Raji (cell line): Measurements from ENCODE around the gene KLRF1.

Source experiments
- POLR2A ChIP-seq: IDR thresholded peaks from 2 replicates; pipeline ENCODE4 v1.6.1; 2011; ENCODE audit warnings: low read depth, low read length, control low read depth; ENCODE audit not compliant: insufficient read depth

The KLRF1 gene

DNA sequence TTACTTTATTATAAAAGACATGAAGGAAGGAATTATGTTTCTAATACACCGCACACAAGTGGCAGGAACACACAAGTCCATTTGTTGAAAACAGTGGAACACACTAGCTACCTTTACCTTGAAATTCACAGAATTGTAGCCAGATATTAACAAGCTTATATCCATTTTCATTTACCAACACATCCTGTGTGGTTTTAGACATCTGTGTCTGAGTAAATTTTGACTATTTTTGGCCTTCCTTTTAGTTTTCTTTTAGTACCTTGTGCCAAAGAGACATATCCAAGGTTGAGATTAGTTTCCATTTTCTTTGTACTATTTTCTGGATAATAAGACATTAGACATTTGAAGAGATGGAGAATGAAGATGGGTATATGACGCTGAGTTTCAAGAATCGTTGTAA lies 54.0 kb downstream of the KLRF1 start, which contains the start of gene KLRF2:
Gene KLRF2, plus strand, starts transcription at position 244 of the 400 bp plus-strand sequence. Its CDS starts 107 bp downstream, at position 351.
- no peak for TF ChIP-seq POLR2A

DNA sequence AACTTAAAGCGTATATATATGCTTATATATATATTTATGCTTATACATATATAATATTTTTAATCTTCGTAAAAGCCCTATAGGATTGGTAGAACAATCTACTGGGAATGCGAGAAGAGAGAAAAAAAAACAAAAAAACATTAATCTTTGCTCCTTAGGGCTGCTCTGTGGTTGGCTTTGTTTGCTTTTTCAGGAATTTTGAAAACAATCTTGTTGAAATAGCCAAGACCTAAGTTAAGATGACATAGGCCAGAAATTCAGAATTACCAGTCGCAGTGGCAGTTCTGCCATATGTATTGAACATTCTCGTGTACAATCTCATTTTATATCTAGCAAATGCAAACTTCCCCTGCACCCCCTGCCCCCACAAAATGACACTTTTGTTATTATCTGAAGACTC lies 54.7 kb downstream of the KLRF1 start:
- TF ChIP-seq POLR2A: no peak

DNA sequence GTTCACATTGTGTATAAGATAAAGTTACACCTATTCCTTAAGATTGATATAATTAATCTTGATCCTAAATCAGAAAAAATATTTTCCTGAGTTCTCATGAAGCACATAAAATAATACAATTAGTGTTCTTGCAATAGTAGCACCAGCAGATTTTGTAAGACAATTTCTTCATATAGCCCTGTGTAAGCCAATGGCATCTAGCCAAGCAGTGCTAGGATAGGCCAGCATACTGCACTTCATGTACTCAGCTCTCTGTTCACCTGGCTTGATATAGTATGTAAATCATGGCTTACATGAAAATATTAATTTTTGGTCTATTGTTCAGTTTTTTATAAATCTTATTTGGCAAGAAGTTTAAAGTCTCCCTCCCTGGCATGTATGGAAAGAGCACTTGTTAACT lies 55.9 kb downstream of the KLRF1 start:
- no peak for TF ChIP-seq POLR2A

DNA sequence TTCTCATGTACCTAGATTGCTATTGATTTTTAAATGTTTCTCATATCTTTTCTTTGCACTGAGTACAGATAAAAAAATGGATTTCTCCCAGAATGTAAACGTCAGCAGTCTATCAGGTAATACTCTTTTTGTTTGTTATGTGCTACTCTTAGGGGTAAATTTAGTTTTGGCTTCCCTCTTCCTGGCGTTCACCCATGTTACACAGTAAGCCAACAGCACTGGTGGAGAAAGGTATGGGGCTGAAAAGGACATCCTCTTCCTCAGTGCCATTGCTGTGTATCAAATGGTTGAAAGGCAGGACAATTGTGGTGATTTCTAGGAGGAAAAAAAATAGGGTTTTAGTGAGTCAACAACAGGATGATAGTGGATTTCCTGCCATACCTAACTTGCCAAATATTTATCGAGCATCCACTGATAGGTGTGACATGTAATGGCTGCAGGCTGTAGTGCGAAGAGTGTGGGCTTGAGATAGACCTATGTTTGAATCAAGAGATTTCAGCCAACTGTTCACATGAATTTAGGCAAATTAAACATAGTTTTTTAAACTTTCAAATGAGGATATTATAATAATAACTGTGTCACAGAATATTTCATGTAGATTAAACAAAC lies 61.5 kb downstream of the KLRF1 start:
- TF ChIP-seq POLR2A: no peak
